HEK293 (cell line): Measurements from ENCODE around the gene FTHL17.

Experiments
- CTCF ChIA-PET: fragments of 350-600 bp; formaldehyde crosslinking; extraction: SDS; loops from one replicate; lab custom pipeline; 2021; ENCODE audit warnings: antibody characterized with exemption; lab: Yijun Ruan, JAX
- POLR2A ChIA-PET: fragments of 300-600 bp; formaldehyde crosslinking; extraction: SDS; loops from one replicate; lab custom pipeline; 2020; ENCODE audit warnings: antibody characterized with exemption, inconsistent platforms; lab: Yijun Ruan, JAX
- H3K27ac ChIP-seq: fragments of 200-500 bp; sonication (Bioruptor generic); 2 replicates; pipeline ENCODE4 v1.5.1; 2014; ENCODE audit warnings: low read depth, low read length, control low read depth, inconsistent platforms; ENCODE audit errors: extremely low read depth
- H3K36me3 ChIP-seq, 2 experiments: fragments of 200-500 bp in 1 of 2; sonication (Bioruptor generic) in 1 of 2; 1 replicate in 1 of 2; 2 replicates in 1 of 2; pipeline ENCODE4 v1.5.1; 2014 to 2017; ENCODE audit warnings: inconsistent platforms in 2 of 2, low read length in 2 of 2; ENCODE audit not compliant: control insufficient read depth in 2 of 2, insufficient read depth in 1 of 2
- H3K4me1 ChIP-seq: fragments of 200-500 bp; sonication (Bioruptor generic); 2 replicates; pipeline ENCODE4 v1.5.1; 2014; ENCODE audit warnings: mild to moderate bottlenecking, low read length, inconsistent platforms; ENCODE audit not compliant: control insufficient read depth, insufficient read depth
- H3K4me3 ChIP-seq: 2 replicates; pipeline ENCODE4 v1.5.1; 2011; ENCODE audit warnings: low read depth, mild to moderate bottlenecking, control low read depth, low read length, moderate library complexity
- H3K9me3 ChIP-seq: fragments of 200-500 bp; sonication (Bioruptor generic); 2 replicates; pipeline ENCODE4 v1.5.1; 2014; ENCODE audit warnings: low read depth, low read length, inconsistent platforms; ENCODE audit not compliant: control insufficient read depth, insufficient read depth
- BCL11B ChIP-seq: fragments of 450-650 bp; formaldehyde crosslinking; IDR thresholded peaks from 2 replicates; pipeline ENCODE4 v1.5.1; 2016; ENCODE audit warnings: low read depth, missing biosample characterization, missing genetic modification characterization
- FEZF1 ChIP-seq: fragments of 450-650 bp; formaldehyde crosslinking; IDR thresholded peaks from 2 replicates; pipeline ENCODE4 v1.5.1; 2016; ENCODE audit warnings: missing biosample characterization, missing genetic modification characterization
- IKZF3 ChIP-seq: fragments of 450-650 bp; IDR thresholded peaks from 2 replicates; pipeline ENCODE4 v1.5.0; 2018; ENCODE audit warnings: missing biosample characterization, mild to moderate bottlenecking, missing genetic modification characterization, moderate library complexity
- MYNN ChIP-seq: fragments of 450-650 bp; formaldehyde crosslinking; IDR thresholded peaks from 2 replicates; pipeline ENCODE4 v1.5.1; 2016; ENCODE audit warnings: missing biosample characterization, missing genetic modification characterization, borderline replicate concordance
- TCF7L2 ChIP-seq: IDR thresholded peaks from 2 replicates; pipeline ENCODE4 v1.6.1; 2011; ENCODE audit warnings: low read depth, mild to moderate bottlenecking, inconsistent platforms, low read length, moderate library complexity, borderline replicate concordance
- WT1 ChIP-seq: fragments of 450-650 bp; formaldehyde crosslinking; IDR thresholded peaks from 2 replicates; pipeline ENCODE4 v1.5.1; 2016; ENCODE audit warnings: missing biosample characterization, missing genetic modification characterization
- ZNF184 ChIP-seq: fragments of 450-650 bp; IDR thresholded peaks from 2 replicates; pipeline ENCODE4 v1.5.1; 2018; ENCODE audit warnings: missing biosample characterization, mild to moderate bottlenecking, missing genetic modification characterization
- ZNF239 ChIP-seq: fragments of 450-650 bp; formaldehyde crosslinking; IDR thresholded peaks from 2 replicates; pipeline ENCODE4 v1.5.1; 2016; ENCODE audit warnings: missing biosample characterization, missing genetic modification characterization
- ZNF24 ChIP-seq: fragments of 450-650 bp; formaldehyde crosslinking; IDR thresholded peaks from 2 replicates; pipeline ENCODE4 v1.5.1; 2016; ENCODE audit warnings: missing biosample characterization, missing genetic modification characterization
- ZNF350 ChIP-seq: fragments of 450-650 bp; formaldehyde crosslinking; IDR thresholded peaks from 2 replicates; pipeline ENCODE4 v1.5.0; 2017; ENCODE audit warnings: missing biosample characterization, mild to moderate bottlenecking, missing genetic modification characterization
- ZNF473 ChIP-seq: fragments of 450-650 bp; formaldehyde crosslinking; IDR thresholded peaks from 2 replicates; pipeline ENCODE4 v1.5.1; 2017; ENCODE audit warnings: missing biosample characterization, missing genetic modification characterization
- ZNF548 ChIP-seq: fragments of 450-650 bp; formaldehyde crosslinking; IDR thresholded peaks from 2 replicates; pipeline ENCODE4 v1.5.1; 2016; ENCODE audit warnings: missing biosample characterization, missing genetic modification characterization
- ZNF560 ChIP-seq: fragments of 450-650 bp; formaldehyde crosslinking; IDR thresholded peaks from 2 replicates; pipeline ENCODE4 v1.5.1; 2017; ENCODE audit warnings: missing biosample characterization, missing genetic modification characterization, borderline replicate concordance
- ZNF623 ChIP-seq: fragments of 450-650 bp; formaldehyde crosslinking; IDR thresholded peaks from 2 replicates; pipeline ENCODE4 v1.5.1; 2016; ENCODE audit warnings: missing biosample characterization, missing genetic modification characterization
- ZNF654 ChIP-seq: fragments of 450-650 bp; formaldehyde crosslinking; IDR thresholded peaks from 2 replicates; pipeline ENCODE4 v1.5.1; 2016; ENCODE audit warnings: low read depth, missing biosample characterization, missing genetic modification characterization
- ZNF768 ChIP-seq: fragments of 450-650 bp; formaldehyde crosslinking; IDR thresholded peaks from 2 replicates; pipeline ENCODE4 v1.5.1; 2018; ENCODE audit warnings: missing biosample characterization, mild to moderate bottlenecking, missing genetic modification characterization
- TF ChIP-seq, protein P1 (sequence below): fragments of 450-650 bp; formaldehyde crosslinking; IDR thresholded peaks from 2 replicates; pipeline ENCODE4 v1.5.1; 2016; ENCODE audit warnings: missing biosample characterization, missing genetic modification characterization, borderline replicate concordance
- TF ChIP-seq, protein P2 (sequence below): fragments of 450-650 bp; formaldehyde crosslinking; IDR thresholded peaks from 2 replicates; pipeline ENCODE4 v1.5.1; 2016; ENCODE audit warnings: missing biosample characterization, missing genetic modification characterization

Gene FTHL17

DNA sequence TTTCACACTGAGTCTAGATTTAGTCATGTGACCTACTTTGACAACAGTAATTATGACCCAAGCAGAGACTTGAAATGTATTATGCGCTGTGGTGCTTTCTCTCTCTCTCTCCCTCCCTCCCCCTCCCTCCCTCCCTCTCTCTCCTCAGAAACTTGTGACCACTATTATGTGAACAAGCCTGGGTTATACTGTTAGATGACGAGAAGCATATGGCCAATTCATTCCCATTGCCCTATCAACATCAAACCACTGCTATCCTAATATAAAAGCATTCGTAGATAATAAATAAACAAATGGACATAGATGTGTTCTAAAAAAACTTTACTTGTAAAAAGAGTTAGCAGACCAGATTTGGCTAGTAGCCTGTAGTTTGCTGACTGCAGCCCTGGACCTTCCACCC, 18.2 kb downstream of the FTHL17 start:
- Histone ChIP-seq H3K36me3 (no peaks in the 10 kb centered on the region), H3K4me3 (no peak overlapping the region), H3K4me1 (no peaks in the 10 kb centered on the region), H3K9me3 (no peaks in the 10 kb centered on the region), H3K27ac (no peak overlapping the region)
- TF ChIP-seq FEZF1 (no peak), ZNF184 (tag by site-specific recombination) (no peak), ZNF623 (tag by site-specific recombination) (no peak), ZNF239 (no peak)
- POLR2A ChIA-PET: no interaction called here
- CTCF ChIA-PET: no interaction called here

DNA sequence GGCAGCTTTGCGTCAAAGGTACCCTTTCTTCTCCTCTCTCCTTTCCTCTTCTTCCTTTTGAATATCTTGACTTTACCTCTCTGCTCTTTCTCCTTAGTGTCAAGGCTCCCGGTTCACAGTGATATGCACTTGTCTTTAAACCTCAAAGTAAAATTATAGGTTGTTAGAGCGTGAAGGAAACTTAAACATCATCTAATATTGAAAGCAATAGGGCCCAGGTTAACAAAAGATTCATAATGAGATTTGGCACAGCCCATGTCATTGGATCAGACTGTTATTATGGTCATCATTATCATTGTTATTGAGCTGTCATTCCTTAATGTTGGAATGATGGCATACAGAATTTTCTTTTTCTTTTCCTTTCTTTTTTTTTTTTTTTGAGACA, 32.5 kb downstream of the FTHL17 start:
- POLR2A ChIA-PET: no interaction called here
- TF ChIP-seq TCF7L2 (no peak), ZNF768 (tag by site-specific recombination) (no peak), ZNF473 (tag by site-specific recombination) (no peak), BCL11B (tag by site-specific recombination) (no peak), ZNF24 (tag by site-specific recombination) (no peak), IKZF3 (tag by site-specific recombination) (no peak), ZNF560 (tag by site-specific recombination) (no peak), ZNF548 (no peak), WT1 (no peak), ZNF350 (no peak)
- TF ChIP-seq, protein P1, sequence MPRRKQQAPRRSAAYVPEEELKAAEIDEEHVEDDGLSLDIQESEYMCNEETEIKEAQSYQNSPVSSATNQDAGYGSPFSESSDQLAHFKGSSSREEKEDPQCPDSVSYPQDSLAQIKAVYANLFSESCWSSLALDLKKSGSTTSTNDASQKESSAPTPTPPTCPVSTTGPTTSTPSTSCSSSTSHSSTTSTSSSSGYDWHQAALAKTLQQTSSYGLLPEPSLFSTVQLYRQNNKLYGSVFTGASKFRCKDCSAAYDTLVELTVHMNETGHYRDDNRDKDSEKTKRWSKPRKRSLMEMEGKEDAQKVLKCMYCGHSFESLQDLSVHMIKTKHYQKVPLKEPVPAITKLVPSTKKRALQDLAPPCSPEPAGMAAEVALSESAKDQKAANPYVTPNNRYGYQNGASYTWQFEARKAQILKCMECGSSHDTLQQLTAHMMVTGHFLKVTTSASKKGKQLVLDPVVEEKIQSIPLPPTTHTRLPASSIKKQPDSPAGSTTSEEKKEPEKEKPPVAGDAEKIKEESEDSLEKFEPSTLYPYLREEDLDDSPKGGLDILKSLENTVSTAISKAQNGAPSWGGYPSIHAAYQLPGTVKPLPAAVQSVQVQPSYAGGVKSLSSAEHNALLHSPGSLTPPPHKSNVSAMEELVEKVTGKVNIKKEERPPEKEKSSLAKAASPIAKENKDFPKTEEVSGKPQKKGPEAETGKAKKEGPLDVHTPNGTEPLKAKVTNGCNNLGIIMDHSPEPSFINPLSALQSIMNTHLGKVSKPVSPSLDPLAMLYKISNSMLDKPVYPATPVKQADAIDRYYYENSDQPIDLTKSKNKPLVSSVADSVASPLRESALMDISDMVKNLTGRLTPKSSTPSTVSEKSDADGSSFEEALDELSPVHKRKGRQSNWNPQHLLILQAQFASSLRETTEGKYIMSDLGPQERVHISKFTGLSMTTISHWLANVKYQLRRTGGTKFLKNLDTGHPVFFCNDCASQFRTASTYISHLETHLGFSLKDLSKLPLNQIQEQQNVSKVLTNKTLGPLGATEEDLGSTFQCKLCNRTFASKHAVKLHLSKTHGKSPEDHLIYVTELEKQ (tag by site-specific recombination): no peak
- CTCF ChIA-PET: interaction anchor here (0.5 to 4.7 kb wide), 31 partner anchors 9 to 1530 kb away, joined by 3 to 91 read pairs (median 4); no protein-coding TSS in a partner anchor
- H3K9me3 ChIP-seq: no peaks in the 10 kb centered on the region
- H3K27ac ChIP-seq: no peak overlapping the region
- H3K4me1 ChIP-seq: no peaks in the 10 kb centered on the region
- H3K4me3 ChIP-seq: no peak overlapping the region
- H3K36me3 ChIP-seq: no peaks in the 10 kb centered on the region

DNA sequence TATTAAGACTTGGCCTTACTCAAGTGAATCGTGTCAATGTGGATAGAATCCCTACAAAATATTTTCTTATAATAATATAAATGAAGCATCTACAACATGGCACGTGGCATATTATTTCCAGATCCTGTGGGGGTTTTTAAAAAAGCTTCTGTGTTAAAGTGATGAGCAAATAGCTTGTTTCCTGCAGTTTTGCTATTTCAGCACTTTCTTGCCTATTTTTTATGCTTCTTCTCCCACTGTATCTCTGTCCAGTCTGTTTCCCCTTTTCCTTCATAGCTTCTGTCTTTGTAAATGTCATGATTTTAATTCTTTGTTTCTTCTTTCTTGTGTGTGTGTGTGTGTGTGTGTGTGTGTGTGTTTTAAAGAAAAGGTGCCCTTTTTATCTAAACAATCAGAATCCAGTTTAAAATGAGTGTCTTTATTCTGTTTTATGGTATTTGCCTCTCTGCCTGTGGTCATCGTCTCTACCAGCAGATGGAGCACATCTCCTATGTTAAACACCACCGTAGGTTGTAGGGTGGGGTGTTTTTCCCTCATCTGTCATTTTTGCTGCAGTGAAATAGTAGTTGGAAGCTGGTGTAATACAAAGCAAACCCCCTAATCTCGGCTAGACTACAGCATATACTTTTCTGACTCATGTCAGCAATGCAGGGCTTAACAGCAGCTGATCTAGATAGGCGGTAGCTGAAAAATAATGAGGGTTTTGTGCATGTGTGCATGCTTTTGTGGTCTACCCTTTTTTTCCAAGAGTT, 33.1 kb downstream of the FTHL17 start:
- Histone ChIP-seq H3K36me3 (no peaks in the 10 kb centered on the region), H3K4me3 (no peak overlapping the region), H3K27ac (no peak overlapping the region), H3K4me1 (no peaks in the 10 kb centered on the region), H3K9me3 (no peaks in the 10 kb centered on the region)
- TF ChIP-seq MYNN (tag by site-specific recombination) (no peak), ZNF654 (tag by site-specific recombination) (peak; percentile 67)
- TF ChIP-seq, protein P2, sequence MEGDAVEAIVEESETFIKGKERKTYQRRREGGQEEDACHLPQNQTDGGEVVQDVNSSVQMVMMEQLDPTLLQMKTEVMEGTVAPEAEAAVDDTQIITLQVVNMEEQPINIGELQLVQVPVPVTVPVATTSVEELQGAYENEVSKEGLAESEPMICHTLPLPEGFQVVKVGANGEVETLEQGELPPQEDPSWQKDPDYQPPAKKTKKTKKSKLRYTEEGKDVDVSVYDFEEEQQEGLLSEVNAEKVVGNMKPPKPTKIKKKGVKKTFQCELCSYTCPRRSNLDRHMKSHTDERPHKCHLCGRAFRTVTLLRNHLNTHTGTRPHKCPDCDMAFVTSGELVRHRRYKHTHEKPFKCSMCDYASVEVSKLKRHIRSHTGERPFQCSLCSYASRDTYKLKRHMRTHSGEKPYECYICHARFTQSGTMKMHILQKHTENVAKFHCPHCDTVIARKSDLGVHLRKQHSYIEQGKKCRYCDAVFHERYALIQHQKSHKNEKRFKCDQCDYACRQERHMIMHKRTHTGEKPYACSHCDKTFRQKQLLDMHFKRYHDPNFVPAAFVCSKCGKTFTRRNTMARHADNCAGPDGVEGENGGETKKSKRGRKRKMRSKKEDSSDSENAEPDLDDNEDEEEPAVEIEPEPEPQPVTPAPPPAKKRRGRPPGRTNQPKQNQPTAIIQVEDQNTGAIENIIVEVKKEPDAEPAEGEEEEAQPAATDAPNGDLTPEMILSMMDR (tag by site-specific recombination): peak; percentile 28; the same call in 1 of the 2 replicates
- ChIA-PET POLR2A (no interaction called here), CTCF (interaction anchor here (0.5 to 4.7 kb wide), 49 partner anchors 9 to 1957 kb away, joined by 3 to 91 read pairs (median 4); no protein-coding TSS in a partner anchor)
